NCI-H2227 (cell line): ENCODE results near the gene GALM.
"Not testable (repeated sequence)": the region's sequence is repeated elsewhere in the genome, so short reads cannot be mapped to it uniquely, and the experiment has no call there.

Source experiments
- DNase-seq: peaks from one replicate; lab custom pipeline; 2025; ENCODE audit not compliant: unreplicated experiment; lab: John Stamatoyannopoulos, UW

The GALM gene

GRCh38 chr2:38665854-38666555, at the start of gene GALM:
Gene GALM (plus strand): TSS chr2:38666114. CDS start chr2:38666162, 48 bp downstream.
- DNase-seq = peak; percentile 89

- DNase-seq = no peak
Measured at GRCh38 chr2:38617301-38617700, 48.6 kb upstream of the GALM start.

- no peak for DNase-seq
Measured at GRCh38 chr2:38619458-38620164, 46.3 kb upstream of the GALM start.

GRCh38 chr2:38620282-38620977, 45.5 kb upstream of the GALM start:
- no peak for DNase-seq

GRCh38 chr2:38621018-38621417, 44.9 kb upstream of the GALM start:
- DNase-seq = no peak

- no peak for DNase-seq
Measured at GRCh38 chr2:38622210-38622609, 43.7 kb upstream of the GALM start.

GRCh38 chr2:38626326-38627035, 39.4 kb upstream of the GALM start:
- DNase-seq = no peak

- DNase-seq = no peak
Measured at GRCh38 chr2:38627391-38627790, 38.5 kb upstream of the GALM start.

- DNase-seq = no peak
Measured at GRCh38 chr2:38629684-38630083, 36.2 kb upstream of the GALM start.

- DNase-seq = no peak
Measured at GRCh38 chr2:38631976-38632375, 33.9 kb upstream of the GALM start.

GRCh38 chr2:38632980-38633379, 32.9 kb upstream of the GALM start:
- no peak for DNase-seq

- no peak for DNase-seq
Measured at GRCh38 chr2:38633895-38634294, 32.0 kb upstream of the GALM start.

GRCh38 chr2:38634684-38635083, 31.2 kb upstream of the GALM start:
- no peak for DNase-seq

- no peak for DNase-seq
Measured at GRCh38 chr2:38635139-38635538, 30.8 kb upstream of the GALM start.

- DNase-seq = no peak
Measured at GRCh38 chr2:38636069-38636468, 29.8 kb upstream of the GALM start.

GRCh38 chr2:38642373-38643017, 23.4 kb upstream of the GALM start:
- DNase-seq = not testable (repeated sequence)

- no peak for DNase-seq
Measured at GRCh38 chr2:38643021-38643671, 22.8 kb upstream of the GALM start.

- DNase-seq = not testable (repeated sequence)
Measured at GRCh38 chr2:38643683-38644511, 22.0 kb upstream of the GALM start.

GRCh38 chr2:38648107-38648761, 17.7 kb upstream of the GALM start:
- DNase-seq = no peak
